ENCODE results near the gene NLGN1. TPM values are rescaled to one million over a fixed set of nuclear protein-coding genes. Genes with fewer than 3 reads are reported as not detected.

The NLGN1 gene
- total RNA-seq, 2 donors from 2014 or later = not detected

DNA sequence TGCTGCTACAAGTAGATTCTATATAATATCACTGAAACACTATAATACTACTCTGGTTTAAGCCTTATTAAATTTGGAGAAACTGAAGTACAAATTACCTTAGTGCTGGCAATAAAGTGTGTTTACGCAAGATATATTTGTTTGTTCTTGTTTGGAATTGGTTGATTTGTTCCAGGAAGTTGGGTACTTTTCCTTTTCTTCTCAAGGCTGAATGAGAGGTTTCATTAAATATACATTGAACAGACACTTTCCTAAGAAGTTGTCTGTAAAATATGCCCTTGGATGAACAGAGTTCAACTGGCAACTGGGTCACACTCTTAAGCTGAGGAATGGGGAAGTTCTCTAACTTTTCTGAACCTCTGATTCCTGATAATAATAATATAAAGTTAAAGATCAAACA is 919.5 kb downstream of the NLGN1 start:
- no peak overlapping the region for H3K4me3 Mint-ChIP-seq
- H3K9me3 Mint-ChIP-seq = peaks cover 13% of the 10 kb centered on the region
- H3K27ac Mint-ChIP-seq = no peak overlapping the region
- no peaks in the 10 kb centered on the region for H3K36me3 Mint-ChIP-seq (ENCODE audit: low read depth)
- no peaks in the 10 kb centered on the region for H3K4me1 Mint-ChIP-seq
- no peak for ATAC-seq (replicated peaks)
- H3K27me3 Mint-ChIP-seq = no peaks in the 10 kb centered on the region

DNA sequence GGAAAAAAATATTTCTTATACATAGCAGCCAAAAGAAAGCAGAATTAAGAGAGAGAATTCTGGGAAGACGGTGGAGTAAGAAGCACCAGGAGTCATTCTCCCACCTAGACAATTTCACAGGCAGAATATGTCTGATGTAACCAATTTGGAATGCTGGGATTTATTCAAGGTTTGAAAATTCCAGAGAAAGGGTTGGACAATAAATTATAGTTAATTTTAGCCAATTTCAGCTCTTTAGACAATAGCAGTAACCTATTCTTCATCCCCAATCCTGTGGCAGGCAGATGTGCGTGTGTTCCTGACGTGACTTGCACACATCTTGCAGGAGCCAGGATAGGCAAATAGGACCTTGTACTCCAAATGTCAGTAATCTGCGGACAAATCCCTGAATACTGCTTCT is 920.6 kb downstream of the NLGN1 start:
- Mint-ChIP-seq H3K27me3 (no peaks in the 10 kb centered on the region), H3K4me1 (no peaks in the 10 kb centered on the region), H3K27ac (no peak overlapping the region), H3K36me3 (ENCODE audit: low read depth) (no peaks in the 10 kb centered on the region), H3K9me3 (peaks cover 17% of the 10 kb centered on the region), H3K4me3 (no peak overlapping the region)
- ATAC-seq (replicated peaks) = no peak

DNA sequence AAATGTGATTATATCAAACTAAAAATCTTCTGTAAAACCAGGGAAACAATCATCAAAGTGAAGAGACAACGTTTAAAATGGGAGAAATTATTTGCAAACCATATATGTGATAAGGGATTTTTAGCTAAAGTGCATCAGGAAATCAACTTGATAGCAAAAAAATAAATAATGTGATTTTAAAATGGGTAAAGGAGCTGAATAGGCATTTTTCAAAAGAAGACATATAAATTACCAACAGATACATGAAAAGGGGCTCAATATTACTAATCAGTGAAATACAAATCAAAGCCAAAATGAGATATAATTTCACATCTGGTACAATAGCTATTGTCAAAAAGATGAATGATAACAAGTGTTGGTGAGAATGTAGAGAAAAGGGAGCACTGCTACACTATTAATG is 924.0 kb downstream of the NLGN1 start:
- Mint-ChIP-seq H3K4me3 (no peak overlapping the region), H3K4me1 (no peaks in the 10 kb centered on the region), H3K9me3 (peaks cover 17% of the 10 kb centered on the region), H3K27ac (no peak overlapping the region), H3K27me3 (no peaks in the 10 kb centered on the region), H3K36me3 (ENCODE audit: low read depth) (no peaks in the 10 kb centered on the region)
- no peak for ATAC-seq (replicated peaks)

DNA sequence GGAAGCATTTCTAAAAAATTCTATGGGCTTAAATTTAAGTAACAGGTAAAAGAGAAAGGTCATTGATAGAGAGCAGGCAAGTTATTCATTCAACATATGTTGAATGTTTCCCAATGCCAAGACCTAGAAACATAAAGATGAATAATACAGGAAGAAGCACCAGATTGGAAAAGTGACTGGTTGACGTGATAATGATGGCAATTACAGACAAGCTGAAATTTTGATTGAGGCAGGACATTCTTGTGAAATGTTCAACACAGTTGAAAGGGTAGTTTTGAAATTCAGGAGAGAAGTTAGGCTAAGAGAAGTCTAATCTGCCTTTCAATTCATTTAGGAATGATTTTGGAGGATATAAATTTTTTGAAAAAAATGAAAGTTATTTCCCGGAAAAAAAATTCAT is 925.2 kb downstream of the NLGN1 start:
- no peak for ATAC-seq (replicated peaks)
- Mint-ChIP-seq H3K4me1 (no peaks in the 10 kb centered on the region), H3K9me3 (peaks cover 17% of the 10 kb centered on the region), H3K27me3 (no peaks in the 10 kb centered on the region), H3K4me3 (no peak overlapping the region), H3K27ac (no peak overlapping the region), H3K36me3 (ENCODE audit: low read depth) (no peaks in the 10 kb centered on the region)

DNA sequence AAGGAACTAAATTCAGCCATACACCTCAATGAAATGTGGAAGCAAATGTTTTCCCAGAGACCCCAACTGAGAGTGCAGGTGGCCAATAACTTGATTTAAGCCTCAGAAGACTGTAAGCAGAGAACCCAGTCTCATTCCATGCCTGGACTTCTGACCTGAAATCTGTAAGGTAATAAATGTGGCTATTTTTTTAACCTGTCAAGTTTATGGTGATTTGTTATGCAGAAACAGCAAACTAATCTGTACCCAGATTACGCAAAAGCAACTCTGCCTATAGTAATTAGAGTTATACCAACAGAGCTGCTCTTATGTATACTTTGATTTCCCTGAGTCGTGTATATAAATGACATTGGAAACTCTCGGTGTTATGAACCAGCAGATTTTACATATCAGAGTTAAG is 927.6 kb downstream of the NLGN1 start:
- Mint-ChIP-seq H3K4me1 (no peaks in the 10 kb centered on the region), H3K27me3 (no peaks in the 10 kb centered on the region), H3K9me3 (peaks cover 15% of the 10 kb centered on the region), H3K36me3 (ENCODE audit: low read depth) (no peaks in the 10 kb centered on the region), H3K27ac (no peak overlapping the region), H3K4me3 (no peak overlapping the region)
- no peak for ATAC-seq (replicated peaks)

DNA sequence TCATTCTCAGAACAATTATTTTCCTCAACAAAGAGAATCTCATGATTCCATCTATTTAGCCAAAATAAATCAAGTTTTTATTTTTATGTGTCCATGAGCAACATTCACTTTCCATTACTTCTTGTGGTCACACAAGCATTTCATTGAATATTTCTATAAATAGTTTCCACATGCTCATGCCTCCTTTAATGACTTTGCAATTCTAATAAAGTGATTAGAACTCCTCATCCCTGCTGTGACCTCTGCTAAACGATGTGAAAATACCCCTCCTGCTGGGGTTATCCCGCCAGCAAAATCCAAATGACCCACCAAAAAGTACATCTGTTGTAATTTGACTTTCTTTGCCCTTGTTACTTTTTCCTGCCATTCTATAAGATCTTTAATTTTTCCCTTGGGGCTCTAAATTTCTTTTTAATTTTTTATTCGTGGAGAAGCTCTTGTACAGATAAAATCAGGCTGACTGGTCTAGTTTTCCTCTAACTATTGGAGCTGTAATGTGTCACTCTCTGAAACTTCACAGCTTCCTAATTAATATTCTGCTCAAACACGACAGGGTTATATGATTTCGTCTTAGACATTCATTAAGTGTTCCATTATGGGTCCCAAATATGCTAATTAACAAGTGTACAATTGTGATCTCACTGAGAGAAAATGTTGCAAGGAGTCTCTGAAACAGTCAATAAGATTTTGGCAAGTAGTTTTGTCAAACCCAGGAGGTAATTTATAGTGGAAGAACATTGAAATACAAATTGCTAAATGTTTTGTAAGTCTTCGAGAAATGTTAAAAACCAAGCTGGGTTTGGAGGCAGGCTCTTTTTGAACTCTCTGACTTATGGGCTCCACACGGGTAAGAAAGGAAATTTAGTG is 928.5 kb downstream of the NLGN1 start:
- H3K27me3 Mint-ChIP-seq = no peaks in the 10 kb centered on the region
- H3K4me1 Mint-ChIP-seq = no peaks in the 10 kb centered on the region
- no peak overlapping the region for H3K27ac Mint-ChIP-seq
- no peak for ATAC-seq (replicated peaks)
- no peaks in the 10 kb centered on the region for H3K36me3 Mint-ChIP-seq (ENCODE audit: low read depth)
- peaks cover 15% of the 10 kb centered on the region for H3K9me3 Mint-ChIP-seq
- no peak overlapping the region for H3K4me3 Mint-ChIP-seq

DNA sequence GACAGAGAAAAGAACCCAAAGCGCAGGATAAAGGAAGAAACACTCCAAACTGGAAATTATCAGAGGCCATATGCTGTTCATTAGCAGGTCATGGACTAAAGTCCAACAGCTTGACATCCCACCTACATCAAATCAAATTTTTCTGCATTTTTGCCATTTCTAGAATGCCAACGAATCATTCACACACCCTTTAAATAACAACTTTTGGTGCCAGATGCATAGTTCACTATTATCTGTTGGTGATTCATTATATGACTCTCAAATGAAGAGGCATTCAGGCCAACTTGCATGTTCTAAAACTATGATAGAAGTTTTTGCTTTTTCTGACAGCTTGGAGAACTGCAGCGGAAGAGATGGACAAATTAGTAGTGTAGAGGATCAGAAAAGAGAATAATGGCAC is 931.8 kb downstream of the NLGN1 start:
- no peak for ATAC-seq (replicated peaks)

DNA sequence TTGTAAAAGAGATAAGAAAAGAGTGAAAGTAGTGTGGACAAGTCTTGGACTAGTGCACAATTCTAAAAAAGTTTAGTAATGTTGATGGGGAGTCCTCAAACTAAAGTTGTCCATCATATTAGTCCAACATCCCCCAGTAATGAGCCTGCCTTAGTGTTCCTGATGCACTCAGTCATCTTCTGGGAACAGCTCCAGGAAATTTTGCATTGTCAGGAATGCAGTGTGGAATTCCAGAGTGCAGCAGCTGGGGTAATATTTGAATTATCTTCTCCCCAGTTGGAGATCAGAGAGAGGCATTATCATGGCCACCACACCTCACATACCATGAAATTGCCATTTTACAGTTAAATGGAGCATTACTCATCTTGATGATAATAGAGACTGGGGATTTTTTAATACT is 932.8 kb downstream of the NLGN1 start:
- Mint-ChIP-seq H3K9me3 (peaks cover 16% of the 10 kb centered on the region), H3K27ac (no peak overlapping the region), H3K4me3 (no peak overlapping the region), H3K4me1 (no peaks in the 10 kb centered on the region), H3K27me3 (no peaks in the 10 kb centered on the region), H3K36me3 (ENCODE audit: low read depth) (no peaks in the 10 kb centered on the region)
- no peak for ATAC-seq (replicated peaks)

More for the DNA sequence above, 931.8 kb downstream of the NLGN1 start:
- H3K9me3 Mint-ChIP-seq = peaks cover 12% of the 10 kb centered on the region
- no peak overlapping the region for H3K27ac Mint-ChIP-seq
- H3K4me3 Mint-ChIP-seq = no peak overlapping the region
- H3K27me3 Mint-ChIP-seq = no peaks in the 10 kb centered on the region
- H3K36me3 Mint-ChIP-seq (ENCODE audit: low read depth) = no peaks in the 10 kb centered on the region
- no peaks in the 10 kb centered on the region for H3K4me1 Mint-ChIP-seq

DNA sequence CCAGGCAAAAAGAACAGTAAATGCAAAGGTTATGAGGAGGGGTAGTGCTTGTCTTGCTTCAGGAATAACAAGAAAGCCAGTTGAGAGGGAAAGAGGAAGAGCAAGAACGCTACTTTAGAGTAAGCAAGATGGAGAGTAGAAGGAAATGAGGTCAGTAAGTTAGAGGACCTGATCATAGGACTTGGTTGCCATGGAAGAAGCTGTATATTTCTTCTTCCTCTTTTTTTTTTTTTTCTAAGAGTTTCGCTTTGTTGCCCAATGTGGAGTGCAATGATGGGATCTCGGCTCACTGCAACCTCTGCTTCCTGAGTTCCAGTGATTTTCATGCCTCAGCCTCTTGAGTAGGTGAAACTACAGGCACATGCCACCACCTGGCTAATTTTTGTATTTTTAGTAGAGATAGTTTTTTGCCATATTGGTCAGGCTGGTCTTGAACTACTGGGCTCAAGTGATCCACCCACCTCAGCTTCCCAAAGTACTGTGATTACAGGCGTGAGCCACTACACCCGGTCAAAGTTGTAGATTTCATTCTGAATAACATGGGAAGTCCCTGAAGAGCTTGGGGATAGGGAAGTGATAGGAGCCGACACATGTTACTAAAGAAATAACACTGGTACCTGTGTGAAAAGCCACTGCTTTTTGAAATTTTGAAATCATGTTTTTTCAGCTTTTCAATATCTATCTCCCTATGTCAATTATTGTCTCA is 933.7 kb downstream of the NLGN1 start:
- H3K4me3 Mint-ChIP-seq = no peak overlapping the region
- H3K27me3 Mint-ChIP-seq = no peaks in the 10 kb centered on the region
- peaks cover 16% of the 10 kb centered on the region for H3K9me3 Mint-ChIP-seq
- H3K36me3 Mint-ChIP-seq (ENCODE audit: low read depth) = no peaks in the 10 kb centered on the region
- no peaks in the 10 kb centered on the region for H3K4me1 Mint-ChIP-seq
- H3K27ac Mint-ChIP-seq = no peak overlapping the region
- ATAC-seq (replicated peaks) = no peak

DNA sequence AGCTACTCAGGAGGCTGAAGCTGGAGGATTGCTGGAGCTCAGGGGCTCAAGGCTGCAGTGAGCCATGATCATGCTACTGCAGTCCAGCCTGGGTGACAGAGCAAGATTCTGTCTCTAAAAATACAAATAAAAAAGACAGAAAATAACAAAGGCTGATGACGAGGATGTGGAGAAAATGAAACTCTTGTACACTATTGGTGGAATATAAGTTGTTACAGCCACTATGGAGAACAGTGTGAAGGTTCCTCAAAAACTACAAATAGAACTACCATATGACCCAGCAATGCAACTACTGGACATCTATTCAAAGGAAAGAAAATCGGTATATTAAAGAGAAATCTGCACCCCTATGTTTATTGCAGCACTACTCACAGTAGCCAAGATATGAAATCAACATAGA is 934.8 kb downstream of the NLGN1 start:
- Mint-ChIP-seq H3K4me3 (no peak overlapping the region), H3K9me3 (peaks cover 23% of the 10 kb centered on the region), H3K4me1 (no peaks in the 10 kb centered on the region), H3K27ac (no peak overlapping the region), H3K27me3 (no peaks in the 10 kb centered on the region), H3K36me3 (ENCODE audit: low read depth) (no peaks in the 10 kb centered on the region)
- no peak for ATAC-seq (replicated peaks)

DNA sequence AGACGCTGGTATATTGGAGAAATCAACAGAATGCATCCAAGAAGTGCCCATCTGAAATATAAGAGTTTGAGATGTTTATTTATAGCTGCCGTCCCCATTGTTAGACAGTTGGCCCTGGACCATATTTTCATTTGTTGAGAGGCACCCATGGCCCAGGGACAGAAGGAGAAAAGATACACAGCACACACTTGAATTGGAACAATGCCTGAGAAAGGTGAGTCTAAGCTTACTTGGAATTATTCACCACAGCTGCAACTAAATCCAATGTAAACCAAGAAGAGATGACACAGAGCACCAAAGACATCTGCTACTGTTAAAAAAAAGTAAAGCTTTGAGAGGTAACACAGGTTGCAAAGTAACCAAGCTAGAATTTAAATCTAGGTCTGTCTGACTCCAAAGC is 936.1 kb downstream of the NLGN1 start:
- no peaks in the 10 kb centered on the region for H3K4me1 Mint-ChIP-seq
- no peaks in the 10 kb centered on the region for H3K36me3 Mint-ChIP-seq (ENCODE audit: low read depth)
- no peaks in the 10 kb centered on the region for H3K27me3 Mint-ChIP-seq
- H3K27ac Mint-ChIP-seq = no peak overlapping the region
- ATAC-seq (replicated peaks) = no peak
- no peak overlapping the region for H3K4me3 Mint-ChIP-seq
- H3K9me3 Mint-ChIP-seq = peaks cover 25% of the 10 kb centered on the region

DNA sequence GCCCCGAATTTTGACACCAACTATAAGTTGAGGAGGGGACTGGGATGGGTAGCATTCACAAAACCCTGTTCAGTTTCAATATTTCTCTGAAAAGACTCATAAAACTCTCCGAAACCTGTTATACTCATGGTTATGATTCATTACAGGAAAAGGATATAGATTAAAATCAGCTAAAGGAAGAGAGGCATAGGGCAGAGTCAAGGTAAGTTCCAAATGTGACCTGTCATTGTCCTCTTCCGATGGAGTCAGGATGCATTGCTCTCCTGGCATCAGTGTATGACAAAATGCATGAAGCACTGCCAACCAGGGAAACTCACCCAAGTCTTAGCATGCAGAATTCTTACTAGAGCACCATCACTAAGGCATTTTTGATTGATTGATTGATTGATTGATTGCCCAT is 936.6 kb downstream of the NLGN1 start:
- H3K9me3 Mint-ChIP-seq = peaks cover 22% of the 10 kb centered on the region
- no peaks in the 10 kb centered on the region for H3K4me1 Mint-ChIP-seq
- H3K4me3 Mint-ChIP-seq = no peak overlapping the region
- H3K36me3 Mint-ChIP-seq (ENCODE audit: low read depth) = no peaks in the 10 kb centered on the region
- H3K27me3 Mint-ChIP-seq = no peaks in the 10 kb centered on the region
- no peak overlapping the region for H3K27ac Mint-ChIP-seq
- ATAC-seq (replicated peaks) = no peak

DNA sequence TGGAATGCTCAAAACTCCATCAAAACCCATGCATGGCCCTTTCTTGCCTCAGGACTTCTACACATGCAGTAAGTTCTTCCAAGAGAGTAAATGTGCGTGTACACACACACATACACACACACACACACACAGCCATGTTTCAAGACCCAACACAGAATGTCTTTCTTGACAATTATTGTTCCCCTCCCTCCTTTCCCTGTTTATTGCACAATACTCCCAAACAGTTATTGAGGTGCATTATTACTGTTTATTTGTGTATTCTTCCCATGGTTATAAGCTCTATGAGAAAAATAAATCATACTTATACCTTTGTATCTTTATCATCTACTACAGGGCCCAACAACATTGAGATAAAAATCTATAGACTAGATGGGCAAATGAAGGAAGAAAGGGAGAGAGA is 937.8 kb downstream of the NLGN1 start:
- H3K27ac Mint-ChIP-seq = no peak overlapping the region
- no peak for ATAC-seq (replicated peaks)
- H3K27me3 Mint-ChIP-seq = no peaks in the 10 kb centered on the region
- H3K9me3 Mint-ChIP-seq = peaks cover 17% of the 10 kb centered on the region
- H3K4me3 Mint-ChIP-seq = no peak overlapping the region
- no peaks in the 10 kb centered on the region for H3K4me1 Mint-ChIP-seq
- H3K36me3 Mint-ChIP-seq (ENCODE audit: low read depth) = no peaks in the 10 kb centered on the region

DNA sequence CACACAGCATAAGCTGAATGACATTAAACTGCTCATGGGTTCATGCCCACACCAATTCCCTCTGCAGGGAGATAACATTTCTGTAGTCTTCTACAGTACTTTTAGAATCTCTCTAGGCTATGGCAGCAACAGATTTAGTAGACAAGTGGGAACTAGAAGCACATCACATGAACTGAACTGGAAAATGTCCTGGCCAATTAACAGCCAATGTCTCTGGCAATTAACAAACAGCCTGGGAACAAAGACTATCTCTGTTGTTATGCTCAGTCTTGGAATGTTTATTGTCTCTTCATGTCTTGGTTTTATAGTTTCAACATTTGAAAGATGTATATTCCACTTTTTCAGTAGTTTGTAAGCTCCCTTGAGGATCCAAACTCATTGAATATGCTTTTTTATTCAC is 938.4 kb downstream of the NLGN1 start:
- no peak for ATAC-seq (replicated peaks)
- Mint-ChIP-seq H3K27me3 (no peaks in the 10 kb centered on the region), H3K27ac (no peak overlapping the region), H3K36me3 (ENCODE audit: low read depth) (no peaks in the 10 kb centered on the region), H3K4me1 (no peaks in the 10 kb centered on the region), H3K9me3 (peaks cover 15% of the 10 kb centered on the region), H3K4me3 (no peak overlapping the region)

All from activated T-helper 17 cell treated with anti-CD3 and anti-CD28 coated beads, Interleukin-2, amount 50 U/mL, for 72 hours (primary cell).